NCI-H146 (cell line): ENCODE data around the gene MRTFA.

Experiments
- DNase-seq: peaks from one replicate; lab custom pipeline; 2025; lab: John Stamatoyannopoulos, UW

Gene MRTFA

GRCh38 chr22:40491990-40492631 lies 144.4 kb downstream of the MRTFA start:
- no peak for DNase-seq

- DNase-seq: peak; percentile 17
Measured at GRCh38 chr22:40487663-40488249, 148.8 kb downstream of the MRTFA start.

GRCh38 chr22:40486962-40487602 lies 149.4 kb downstream of the MRTFA start:
- DNase-seq: no peak

- DNase-seq: no peak
Measured at GRCh38 chr22:40485813-40486667, 150.5 kb downstream of the MRTFA start.

GRCh38 chr22:40484906-40485669 lies 151.4 kb downstream of the MRTFA start:
- no peak for DNase-seq

- no peak for DNase-seq
Measured at GRCh38 chr22:40482886-40483285, 153.6 kb downstream of the MRTFA start.

GRCh38 chr22:40482391-40482790 lies 154.1 kb downstream of the MRTFA start:
- DNase-seq: no peak

GRCh38 chr22:40480996-40481395 lies 155.5 kb downstream of the MRTFA start:
- no peak for DNase-seq

- DNase-seq: no peak
Measured at GRCh38 chr22:40479887-40480538, 156.5 kb downstream of the MRTFA start.

- DNase-seq: peak; percentile 86
Measured at GRCh38 chr22:40479126-40479800, 157.3 kb downstream of the MRTFA start.

- DNase-seq: no peak
Measured at GRCh38 chr22:40478338-40479125, 158.0 kb downstream of the MRTFA start.

- no peak for DNase-seq
Measured at GRCh38 chr22:40477683-40478337, 158.7 kb downstream of the MRTFA start.

- no peak for DNase-seq
Measured at GRCh38 chr22:40476341-40476740, 160.2 kb downstream of the MRTFA start.

GRCh38 chr22:40473703-40474102 lies 162.8 kb downstream of the MRTFA start:
- no peak for DNase-seq

GRCh38 chr22:40472579-40472978 lies 163.9 kb downstream of the MRTFA start:
- no peak for DNase-seq

GRCh38 chr22:40472051-40472450 lies 164.5 kb downstream of the MRTFA start:
- DNase-seq: no peak

GRCh38 chr22:40469181-40469580 lies 167.3 kb downstream of the MRTFA start:
- DNase-seq: no peak

- no peak for DNase-seq
Measured at GRCh38 chr22:40468616-40469015, 167.9 kb downstream of the MRTFA start.

- no peak for DNase-seq
Measured at GRCh38 chr22:40466976-40467375, 169.5 kb downstream of the MRTFA start.
